GM23338 (cell line): ENCODE measurements around the gene ARHGEF11. TPM values are rescaled to one million over a fixed set of nuclear protein-coding genes. Genes with fewer than 3 reads are reported as not detected.

Source experiments
- ATAC-seq: fragments of 200-7000 bp; cut with Tn5 transposase; 3 replicates; pipeline ENCODE4 v1.9.1; 2020
- DNase-seq: peaks from one replicate; pipeline ENCODE4 v3.0.0-alpha.2; 2015; ENCODE audit warnings: low spot score
- H2AFZ ChIP-seq: fragments of 200-600 bp; sonication (generic); 2 replicates; pipeline ENCODE4 v1.8.0; 2016; ENCODE audit warnings: antibody characterized with exemption, mild to moderate bottlenecking, moderate library complexity
- H3F3A ChIP-seq: fragments of 200-600 bp; sonication (generic); replicated peaks from 2 replicates; pipeline ENCODE4 v1.8.0; 2017; ENCODE audit warnings: antibody characterized with exemption, mixed run types, low read depth
- H3K27ac ChIP-seq: fragments of 200-600 bp; sonication (generic); 2 replicates; pipeline ENCODE4 v1.6.1; 2016; ENCODE audit warnings: low read depth
- H3K27me3 ChIP-seq: fragments of 200-600 bp; sonication (generic); 2 replicates; pipeline ENCODE4 v1.8.0; 2016; ENCODE audit warnings: mild to moderate bottlenecking, mixed run types, moderate library complexity; ENCODE audit not compliant: insufficient read depth
- H3K36me3 ChIP-seq: fragments of 200-600 bp; sonication (generic); 2 replicates; pipeline ENCODE4 v1.8.0; 2016; ENCODE audit warnings: mild to moderate bottlenecking; ENCODE audit not compliant: insufficient read depth
- H3K4me1 ChIP-seq: fragments of 200-600 bp; sonication (generic); 2 replicates; pipeline ENCODE4 v1.8.0; 2016; ENCODE audit warnings: mild to moderate bottlenecking, moderate library complexity; ENCODE audit not compliant: insufficient read depth
- H3K4me2 ChIP-seq: fragments of 200-600 bp; sonication (generic); 2 replicates; pipeline ENCODE4 v1.7.1; 2017; ENCODE audit warnings: mixed run types
- H3K4me3 ChIP-seq: fragments of 200-600 bp; sonication (generic); 2 replicates; pipeline ENCODE4 v1.6.1; 2016; ENCODE audit warnings: mixed run types
- H3K79me2 ChIP-seq: fragments of 200-600 bp; sonication (generic); replicated peaks from 2 replicates; pipeline ENCODE4 v1.8.0; 2017; ENCODE audit warnings: mild to moderate bottlenecking; ENCODE audit not compliant: insufficient read depth
- H3K9me2 ChIP-seq: fragments of 200-600 bp; sonication (generic); 2 replicates; pipeline ENCODE4 v1.8.0; 2017; ENCODE audit not compliant: insufficient read depth
- H4K20me1 ChIP-seq: fragments of 200-600 bp; sonication (generic); replicated peaks from 2 replicates; pipeline ENCODE4 v1.8.0; 2017; ENCODE audit warnings: mild to moderate bottlenecking; ENCODE audit not compliant: insufficient read depth
- H3K27ac Mint-ChIP-seq: 2 replicates; pipeline ENCODE4 v1.8.0; 2020; ENCODE audit warnings: inconsistent platforms, mild to moderate bottlenecking, moderate library complexity, mixed read lengths
- H3K27me3 Mint-ChIP-seq: 3 replicates; pipeline ENCODE4 v1.8.0; 2022; ENCODE audit warnings: low read depth, mild to moderate bottlenecking, moderate library complexity, mixed read lengths, inconsistent platforms; ENCODE audit not compliant: insufficient read depth, poor library complexity
- H3K36me3 Mint-ChIP-seq: 3 replicates; pipeline ENCODE4 v1.8.0; 2021; ENCODE audit warnings: low read depth, mild to moderate bottlenecking, inconsistent platforms, moderate library complexity, mixed read lengths
- H3K4me1 Mint-ChIP-seq: 3 replicates; pipeline ENCODE4 v1.8.0; 2020; ENCODE audit warnings: mild to moderate bottlenecking, inconsistent platforms, mixed read lengths
- H3K4me3 Mint-ChIP-seq: 3 replicates; pipeline ENCODE4 v1.8.0; 2021; ENCODE audit warnings: moderate library complexity, mild to moderate bottlenecking, inconsistent platforms, mixed read lengths
- H3K9me3 Mint-ChIP-seq: 3 replicates; pipeline ENCODE4 v1.8.0; 2020; ENCODE audit warnings: moderate library complexity, mild to moderate bottlenecking, inconsistent platforms, mixed read lengths
- CREB1 ChIP-seq: fragments of 250-450 bp; sonication (Bioruptor Pico); IDR thresholded peaks from 2 replicates; pipeline ENCODE4 v1.5.0; 2020; ENCODE audit warnings: low read depth, mild to moderate bottlenecking, moderate library complexity
- EZH2 ChIP-seq: fragments of 200-600 bp; sonication (generic); IDR thresholded peaks from one replicate; pipeline ENCODE4 v1.8.0; 2017; ENCODE audit warnings: antibody characterized with exemption, mild to moderate bottlenecking, low read depth; ENCODE audit not compliant: unreplicated experiment
- EZH2phosphoT487 ChIP-seq: fragments of 200-600 bp; sonication (generic); IDR thresholded peaks from one replicate; pipeline ENCODE4 v1.8.1; 2018; ENCODE audit warnings: antibody characterized with exemption; ENCODE audit not compliant: unreplicated experiment
- JUNB ChIP-seq: IDR thresholded peaks from one replicate; pipeline ENCODE4 v1.6.1; 2016; ENCODE audit warnings: antibody characterized with exemption; ENCODE audit not compliant: unreplicated experiment
- NANOG ChIP-seq: IDR thresholded peaks from 2 replicates; pipeline ENCODE4 v1.6.1; 2016; ENCODE audit warnings: antibody characterized with exemption, borderline replicate concordance
- POLR2AphosphoS5 ChIP-seq: IDR thresholded peaks from 2 replicates; pipeline ENCODE4 v1.6.1; 2016; ENCODE audit warnings: antibody characterized with exemption, low read depth
- STAT1 ChIP-seq: IDR thresholded peaks from one replicate; pipeline ENCODE4 v1.6.1; 2016; ENCODE audit warnings: antibody characterized with exemption; ENCODE audit not compliant: unreplicated experiment
- ZNF114 ChIP-seq: fragments of 250-450 bp; sonication (Bioruptor Pico); IDR thresholded peaks from 2 replicates; pipeline ENCODE4 v1.5.0; 2020; ENCODE audit warnings: mild to moderate bottlenecking, moderate library complexity
- ZNF331 ChIP-seq: fragments of 250-450 bp; sonication (Bioruptor Pico); IDR thresholded peaks from 2 replicates; pipeline ENCODE4 v1.5.0; 2020; ENCODE audit warnings: low read depth, mild to moderate bottlenecking, moderate library complexity
- polyA plus RNA-seq: library from polyadenylated mRNA; unstranded; fragments of >200 nt; fragmentation: Nextera tagmentation; extraction: Ambion mirVana; gene quantifications from 2 replicates; pipeline ENCODE4 v1.2.1, GENCODE V29; 2016
- total RNA-seq: library from RNA; depleted of rRNA; stranded (reverse); fragments of >200 nt; shearing (Covaris generic); gene quantifications from 2 replicates; pipeline ENCODE4 v1.2.3, GENCODE V29; 2014
- TF ChIP-seq, protein P1 (sequence below), 2 experiments: fragments of 200-600 bp in 1 of 2; sonication (generic) in 1 of 2; conservative IDR thresholded peaks; 2 replicates each; pipeline versions ENCODE4 v1.5.1 to v1.6.1; 2016 to 2017; ENCODE audit warnings: antibody characterized with exemption in 2 of 2, low read depth in 2 of 2, mild to moderate bottlenecking in 2 of 2, moderate library complexity in 1 of 2
- TF ChIP-seq, protein P2 (sequence below): IDR thresholded peaks from one replicate; pipeline ENCODE4 v1.6.1; 2018; ENCODE audit warnings: antibody characterized with exemption; ENCODE audit not compliant: unreplicated experiment
- TF ChIP-seq, protein P3 (sequence below): IDR thresholded peaks from 2 replicates; pipeline ENCODE4 v1.6.1; 2016; ENCODE audit warnings: antibody characterized with exemption
- TF ChIP-seq, protein P4 (sequence below): fragments of 250-450 bp; sonication (Bioruptor Pico); IDR thresholded peaks from 2 replicates; pipeline ENCODE4 v1.5.0; 2020; ENCODE audit warnings: mild to moderate bottlenecking, moderate library complexity

The ARHGEF11 gene
- total and polyA plus RNA-seq, 2 experiments from 2014 or later: 12.3 to 33.7 TPM

DNA sequence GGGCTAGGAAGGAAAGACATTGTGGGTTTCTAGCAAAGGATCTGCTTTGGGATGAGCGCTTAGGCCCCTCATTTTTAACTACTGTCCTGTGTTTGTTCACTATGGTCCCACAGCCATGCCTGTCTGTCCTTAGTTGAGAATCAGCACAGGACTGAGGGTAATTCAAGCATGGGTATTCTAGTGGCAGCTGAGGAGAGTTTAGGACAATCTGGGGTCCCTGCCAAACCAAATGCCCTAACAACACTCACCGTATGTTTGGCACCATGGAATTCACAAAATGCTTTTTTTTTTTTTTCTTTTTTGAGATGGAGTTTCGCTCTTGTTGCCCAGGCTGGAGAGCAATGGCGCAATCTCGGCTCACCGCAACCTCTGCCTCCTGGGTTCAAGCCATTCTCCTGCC, 10.4 kb downstream of the ARHGEF11 start:
- Mint-ChIP-seq H3K4me1 (peaks cover 14% of the 10 kb centered on the region), H3K36me3 (no peaks in the 10 kb centered on the region; the same call in 2 of the 3 replicates)
- no peaks in the 10 kb centered on the region for H3K27me3 ChIP-seq

More for the DNA sequence above, 10.4 kb downstream of the ARHGEF11 start:
- H3K36me3 ChIP-seq: no peaks in the 10 kb centered on the region
- no peak overlapping the region for H3K4me3 ChIP-seq
- H3K27ac ChIP-seq: no peak overlapping the region
- Mint-ChIP-seq H3K4me3 (no peak overlapping the region), H3K27me3 (peaks cover 11% of the 10 kb centered on the region), H3K27ac (no peak overlapping the region), H3K9me3 (no peaks in the 10 kb centered on the region; the same call in 2 of the 3 replicates)
- H3K4me2 ChIP-seq: no peak overlapping the region
- TF ChIP-seq STAT1 (no peak), NANOG (no peak), CREB1 (CRISPR knock-in tag) (no peak), EZH2 (no peak), ZNF331 (CRISPR knock-in tag) (no peak), POLR2AphosphoS5 (no peak), JUNB (no peak), EZH2phosphoT487 (no peak), ZNF114 (no peak)
- TF ChIP-seq, protein P1, sequence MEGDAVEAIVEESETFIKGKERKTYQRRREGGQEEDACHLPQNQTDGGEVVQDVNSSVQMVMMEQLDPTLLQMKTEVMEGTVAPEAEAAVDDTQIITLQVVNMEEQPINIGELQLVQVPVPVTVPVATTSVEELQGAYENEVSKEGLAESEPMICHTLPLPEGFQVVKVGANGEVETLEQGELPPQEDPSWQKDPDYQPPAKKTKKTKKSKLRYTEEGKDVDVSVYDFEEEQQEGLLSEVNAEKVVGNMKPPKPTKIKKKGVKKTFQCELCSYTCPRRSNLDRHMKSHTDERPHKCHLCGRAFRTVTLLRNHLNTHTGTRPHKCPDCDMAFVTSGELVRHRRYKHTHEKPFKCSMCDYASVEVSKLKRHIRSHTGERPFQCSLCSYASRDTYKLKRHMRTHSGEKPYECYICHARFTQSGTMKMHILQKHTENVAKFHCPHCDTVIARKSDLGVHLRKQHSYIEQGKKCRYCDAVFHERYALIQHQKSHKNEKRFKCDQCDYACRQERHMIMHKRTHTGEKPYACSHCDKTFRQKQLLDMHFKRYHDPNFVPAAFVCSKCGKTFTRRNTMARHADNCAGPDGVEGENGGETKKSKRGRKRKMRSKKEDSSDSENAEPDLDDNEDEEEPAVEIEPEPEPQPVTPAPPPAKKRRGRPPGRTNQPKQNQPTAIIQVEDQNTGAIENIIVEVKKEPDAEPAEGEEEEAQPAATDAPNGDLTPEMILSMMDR (conservative IDR thresholded peaks at IDR 0.05; ENCODE audit: low read depth in 2 of 2): no peak
- TF ChIP-seq, protein P2, sequence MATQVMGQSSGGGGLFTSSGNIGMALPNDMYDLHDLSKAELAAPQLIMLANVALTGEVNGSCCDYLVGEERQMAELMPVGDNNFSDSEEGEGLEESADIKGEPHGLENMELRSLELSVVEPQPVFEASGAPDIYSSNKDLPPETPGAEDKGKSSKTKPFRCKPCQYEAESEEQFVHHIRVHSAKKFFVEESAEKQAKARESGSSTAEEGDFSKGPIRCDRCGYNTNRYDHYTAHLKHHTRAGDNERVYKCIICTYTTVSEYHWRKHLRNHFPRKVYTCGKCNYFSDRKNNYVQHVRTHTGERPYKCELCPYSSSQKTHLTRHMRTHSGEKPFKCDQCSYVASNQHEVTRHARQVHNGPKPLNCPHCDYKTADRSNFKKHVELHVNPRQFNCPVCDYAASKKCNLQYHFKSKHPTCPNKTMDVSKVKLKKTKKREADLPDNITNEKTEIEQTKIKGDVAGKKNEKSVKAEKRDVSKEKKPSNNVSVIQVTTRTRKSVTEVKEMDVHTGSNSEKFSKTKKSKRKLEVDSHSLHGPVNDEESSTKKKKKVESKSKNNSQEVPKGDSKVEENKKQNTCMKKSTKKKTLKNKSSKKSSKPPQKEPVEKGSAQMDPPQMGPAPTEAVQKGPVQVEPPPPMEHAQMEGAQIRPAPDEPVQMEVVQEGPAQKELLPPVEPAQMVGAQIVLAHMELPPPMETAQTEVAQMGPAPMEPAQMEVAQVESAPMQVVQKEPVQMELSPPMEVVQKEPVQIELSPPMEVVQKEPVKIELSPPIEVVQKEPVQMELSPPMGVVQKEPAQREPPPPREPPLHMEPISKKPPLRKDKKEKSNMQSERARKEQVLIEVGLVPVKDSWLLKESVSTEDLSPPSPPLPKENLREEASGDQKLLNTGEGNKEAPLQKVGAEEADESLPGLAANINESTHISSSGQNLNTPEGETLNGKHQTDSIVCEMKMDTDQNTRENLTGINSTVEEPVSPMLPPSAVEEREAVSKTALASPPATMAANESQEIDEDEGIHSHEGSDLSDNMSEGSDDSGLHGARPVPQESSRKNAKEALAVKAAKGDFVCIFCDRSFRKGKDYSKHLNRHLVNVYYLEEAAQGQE: no peak
- TF ChIP-seq, protein P3, sequence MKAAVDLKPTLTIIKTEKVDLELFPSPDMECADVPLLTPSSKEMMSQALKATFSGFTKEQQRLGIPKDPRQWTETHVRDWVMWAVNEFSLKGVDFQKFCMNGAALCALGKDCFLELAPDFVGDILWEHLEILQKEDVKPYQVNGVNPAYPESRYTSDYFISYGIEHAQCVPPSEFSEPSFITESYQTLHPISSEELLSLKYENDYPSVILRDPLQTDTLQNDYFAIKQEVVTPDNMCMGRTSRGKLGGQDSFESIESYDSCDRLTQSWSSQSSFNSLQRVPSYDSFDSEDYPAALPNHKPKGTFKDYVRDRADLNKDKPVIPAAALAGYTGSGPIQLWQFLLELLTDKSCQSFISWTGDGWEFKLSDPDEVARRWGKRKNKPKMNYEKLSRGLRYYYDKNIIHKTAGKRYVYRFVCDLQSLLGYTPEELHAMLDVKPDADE: no peak
- TF ChIP-seq, protein P4, sequence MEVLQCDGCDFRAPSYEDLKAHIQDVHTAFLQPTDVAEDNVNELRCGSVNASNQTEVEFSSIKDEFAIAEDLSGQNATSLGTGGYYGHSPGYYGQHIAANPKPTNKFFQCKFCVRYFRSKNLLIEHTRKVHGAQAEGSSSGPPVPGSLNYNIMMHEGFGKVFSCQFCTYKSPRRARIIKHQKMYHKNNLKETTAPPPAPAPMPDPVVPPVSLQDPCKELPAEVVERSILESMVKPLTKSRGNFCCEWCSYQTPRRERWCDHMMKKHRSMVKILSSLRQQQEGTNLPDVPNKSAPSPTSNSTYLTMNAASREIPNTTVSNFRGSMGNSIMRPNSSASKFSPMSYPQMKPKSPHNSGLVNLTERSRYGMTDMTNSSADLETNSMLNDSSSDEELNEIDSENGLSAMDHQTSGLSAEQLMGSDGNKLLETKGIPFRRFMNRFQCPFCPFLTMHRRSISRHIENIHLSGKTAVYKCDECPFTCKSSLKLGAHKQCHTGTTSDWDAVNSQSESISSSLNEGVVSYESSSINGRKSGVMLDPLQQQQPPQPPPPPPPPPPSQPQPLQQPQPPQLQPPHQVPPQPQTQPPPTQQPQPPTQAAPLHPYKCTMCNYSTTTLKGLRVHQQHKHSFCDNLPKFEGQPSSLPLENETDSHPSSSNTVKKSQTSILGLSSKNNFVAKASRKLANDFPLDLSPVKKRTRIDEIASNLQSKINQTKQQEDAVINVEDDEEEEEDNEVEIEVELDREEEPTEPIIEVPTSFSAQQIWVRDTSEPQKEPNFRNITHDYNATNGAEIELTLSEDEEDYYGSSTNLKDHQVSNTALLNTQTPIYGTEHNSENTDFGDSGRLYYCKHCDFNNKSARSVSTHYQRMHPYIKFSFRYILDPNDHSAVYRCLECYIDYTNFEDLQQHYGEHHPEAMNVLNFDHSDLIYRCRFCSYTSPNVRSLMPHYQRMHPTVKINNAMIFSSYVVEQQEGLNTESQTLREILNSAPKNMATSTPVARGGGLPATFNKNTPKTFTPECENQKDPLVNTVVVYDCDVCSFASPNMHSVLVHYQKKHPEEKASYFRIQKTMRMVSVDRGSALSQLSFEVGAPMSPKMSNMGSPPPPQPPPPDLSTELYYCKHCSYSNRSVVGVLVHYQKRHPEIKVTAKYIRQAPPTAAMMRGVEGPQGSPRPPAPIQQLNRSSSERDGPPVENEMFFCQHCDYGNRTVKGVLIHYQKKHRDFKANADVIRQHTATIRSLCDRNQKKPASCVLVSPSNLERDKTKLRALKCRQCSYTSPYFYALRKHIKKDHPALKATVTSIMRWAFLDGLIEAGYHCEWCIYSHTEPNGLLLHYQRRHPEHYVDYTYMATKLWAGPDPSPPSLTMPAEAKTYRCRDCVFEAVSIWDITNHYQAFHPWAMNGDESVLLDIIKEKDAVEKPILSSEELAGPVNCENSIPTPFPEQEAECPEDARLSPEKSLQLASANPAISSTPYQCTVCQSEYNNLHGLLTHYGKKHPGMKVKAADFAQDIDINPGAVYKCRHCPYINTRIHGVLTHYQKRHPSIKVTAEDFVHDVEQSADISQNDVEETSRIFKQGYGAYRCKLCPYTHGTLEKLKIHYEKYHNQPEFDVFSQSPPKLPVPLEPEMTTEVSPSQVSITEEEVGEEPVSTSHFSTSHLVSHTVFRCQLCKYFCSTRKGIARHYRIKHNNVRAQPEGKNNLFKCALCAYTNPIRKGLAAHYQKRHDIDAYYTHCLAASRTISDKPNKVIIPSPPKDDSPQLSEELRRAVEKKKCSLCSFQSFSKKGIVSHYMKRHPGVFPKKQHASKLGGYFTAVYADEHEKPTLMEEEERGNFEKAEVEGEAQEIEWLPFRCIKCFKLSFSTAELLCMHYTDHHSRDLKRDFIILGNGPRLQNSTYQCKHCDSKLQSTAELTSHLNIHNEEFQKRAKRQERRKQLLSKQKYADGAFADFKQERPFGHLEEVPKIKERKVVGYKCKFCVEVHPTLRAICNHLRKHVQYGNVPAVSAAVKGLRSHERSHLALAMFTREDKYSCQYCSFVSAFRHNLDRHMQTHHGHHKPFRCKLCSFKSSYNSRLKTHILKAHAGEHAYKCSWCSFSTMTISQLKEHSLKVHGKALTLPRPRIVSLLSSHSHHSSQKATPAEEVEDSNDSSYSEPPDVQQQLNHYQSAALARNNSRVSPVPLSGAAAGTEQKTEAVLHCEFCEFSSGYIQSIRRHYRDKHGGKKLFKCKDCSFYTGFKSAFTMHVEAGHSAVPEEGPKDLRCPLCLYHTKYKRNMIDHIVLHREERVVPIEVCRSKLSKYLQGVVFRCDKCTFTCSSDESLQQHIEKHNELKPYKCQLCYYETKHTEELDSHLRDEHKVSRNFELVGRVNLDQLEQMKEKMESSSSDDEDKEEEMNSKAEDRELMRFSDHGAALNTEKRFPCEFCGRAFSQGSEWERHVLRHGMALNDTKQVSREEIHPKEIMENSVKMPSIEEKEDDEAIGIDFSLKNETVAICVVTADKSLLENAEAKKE: no peak
- H4K20me1 ChIP-seq: peaks cover 37% of the 10 kb centered on the region
- H2AFZ ChIP-seq: no peak overlapping the region
- 0 out of 2 replicates have a peak, but pooled peaks cover 5% of the 10 kb centered on the region for H3K4me1 ChIP-seq
- peaks cover 95% of the 10 kb centered on the region for H3K79me2 ChIP-seq
- ATAC-seq (no peak), DNase-seq (no peak)
- H3F3A ChIP-seq: no peaks in the 10 kb centered on the region
- H3K9me2 ChIP-seq: no peaks in the 10 kb centered on the region; the same call in 1 of the 2 replicates
